Astrocyte (in vitro differentiated cells and primary cell): Measurements from ENCODE around the gene TKTL1.

ENCODE experiments used
- CTCF ChIP-seq: IDR thresholded peaks from 2 replicates; pipeline ENCODE4 v1.5.1; 2011; ENCODE audit warnings: low read depth, mild to moderate bottlenecking, inconsistent platforms, low read length, moderate library complexity; ENCODE audit not compliant: insufficient read depth
- EZH2 ChIP-seq: IDR thresholded peaks from 2 replicates; pipeline ENCODE4 v1.6.1; 2012; ENCODE audit warnings: mild to moderate bottlenecking, low read length, inconsistent platforms; ENCODE audit not compliant: insufficient read depth

GRCh38 chrX:154360155-154360713 lies 64.6 kb downstream of the TKTL1 start:
- TF ChIP-seq EZH2 (no peak), CTCF (no peak)
